NB4 (cell line): ENCODE data around the gene HSPG2.

Experiments used
- POLR2A ChIP-seq: IDR thresholded peaks from 2 replicates; pipeline ENCODE4 v1.6.1; 2011; ENCODE audit warnings: mild to moderate bottlenecking; ENCODE audit not compliant: insufficient read length; ENCODE audit errors: extremely low read depth
- TF ChIP-seq, protein P1 (sequence below): IDR thresholded peaks from one replicate; pipeline ENCODE4 v1.5.1; 2012; ENCODE audit warnings: low read depth, low read length
- TF ChIP-seq, protein P2 (sequence below): IDR thresholded peaks from 2 replicates; pipeline ENCODE4 v1.6.1; 2011; ENCODE audit warnings: low read depth, low read length

DNA sequence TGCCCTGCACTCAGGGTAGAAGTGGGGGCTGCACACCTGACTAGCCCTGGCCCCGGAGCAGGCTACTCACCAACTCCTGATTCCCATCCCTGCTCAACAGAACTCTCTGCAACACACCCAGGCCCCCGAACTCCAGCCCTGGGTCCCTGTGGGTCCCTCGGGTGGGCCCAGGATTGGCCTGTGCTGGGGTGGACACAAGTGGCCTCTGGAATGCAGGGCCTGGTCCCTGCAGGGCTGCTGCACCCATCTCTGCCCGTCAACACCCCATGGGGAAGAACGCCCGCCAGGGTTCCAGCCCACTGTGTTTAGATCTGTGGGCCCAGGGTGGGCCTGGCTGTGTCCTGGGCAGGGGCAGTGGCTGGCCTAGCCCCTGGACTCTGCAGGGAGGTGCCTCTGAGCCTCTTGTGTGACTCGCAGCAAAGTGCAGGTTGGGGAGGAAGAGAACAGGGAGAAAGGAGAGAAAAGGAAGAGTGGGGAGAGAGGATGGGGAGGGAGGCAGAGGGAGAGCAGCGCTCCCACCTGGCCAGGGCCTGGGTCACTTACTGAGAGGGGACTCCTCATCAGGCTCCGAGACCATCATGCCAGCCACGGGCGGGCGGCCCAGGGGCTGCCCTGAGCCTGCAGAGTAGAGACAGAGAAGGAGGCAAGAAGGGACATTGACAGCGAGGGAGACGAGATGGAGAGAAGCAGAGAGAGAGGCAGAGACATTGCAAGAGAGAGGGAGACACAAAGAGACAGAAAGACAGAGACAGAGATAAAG, 43.9 kb downstream of the HSPG2 start:
- TF ChIP-seq, protein P1, sequence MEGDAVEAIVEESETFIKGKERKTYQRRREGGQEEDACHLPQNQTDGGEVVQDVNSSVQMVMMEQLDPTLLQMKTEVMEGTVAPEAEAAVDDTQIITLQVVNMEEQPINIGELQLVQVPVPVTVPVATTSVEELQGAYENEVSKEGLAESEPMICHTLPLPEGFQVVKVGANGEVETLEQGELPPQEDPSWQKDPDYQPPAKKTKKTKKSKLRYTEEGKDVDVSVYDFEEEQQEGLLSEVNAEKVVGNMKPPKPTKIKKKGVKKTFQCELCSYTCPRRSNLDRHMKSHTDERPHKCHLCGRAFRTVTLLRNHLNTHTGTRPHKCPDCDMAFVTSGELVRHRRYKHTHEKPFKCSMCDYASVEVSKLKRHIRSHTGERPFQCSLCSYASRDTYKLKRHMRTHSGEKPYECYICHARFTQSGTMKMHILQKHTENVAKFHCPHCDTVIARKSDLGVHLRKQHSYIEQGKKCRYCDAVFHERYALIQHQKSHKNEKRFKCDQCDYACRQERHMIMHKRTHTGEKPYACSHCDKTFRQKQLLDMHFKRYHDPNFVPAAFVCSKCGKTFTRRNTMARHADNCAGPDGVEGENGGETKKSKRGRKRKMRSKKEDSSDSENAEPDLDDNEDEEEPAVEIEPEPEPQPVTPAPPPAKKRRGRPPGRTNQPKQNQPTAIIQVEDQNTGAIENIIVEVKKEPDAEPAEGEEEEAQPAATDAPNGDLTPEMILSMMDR = no peak
- no peak for TF ChIP-seq POLR2A
- TF ChIP-seq, protein P2, sequence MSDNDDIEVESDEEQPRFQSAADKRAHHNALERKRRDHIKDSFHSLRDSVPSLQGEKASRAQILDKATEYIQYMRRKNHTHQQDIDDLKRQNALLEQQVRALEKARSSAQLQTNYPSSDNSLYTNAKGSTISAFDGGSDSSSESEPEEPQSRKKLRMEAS = no peak
